ENCODE results near the gene AIFM2. TPM values are rescaled to one million over a fixed set of nuclear protein-coding genes. Genes with fewer than 3 reads are reported as not detected.

Gene AIFM2
- polyA plus RNA-seq, 3 donors, result 0.28 to 2.1 (median 0.41) TPM

GRCh38 chr10:70175516-70175915 is 42.9 kb upstream of the AIFM2 start:
- Histone ChIP-seq H4K20me1 (ENCODE audit: insufficient read depth, low read length) (no peaks in the 10 kb centered on the region), H3K9ac (ENCODE audit: insufficient read depth, low read length, poor library complexity, severe bottlenecking) (no peak overlapping the region), H3K79me2 (ENCODE audit: insufficient read depth, low read length) (no peaks in the 10 kb centered on the region), H3K4me3 (replicated peaks in 1 of 3; ENCODE audit: low read depth in 2 of 3, low read length in 3 of 3) (no peak overlapping the region), H3K9me3 (replicated peaks in 1 of 2; ENCODE audit: control insufficient read depth in 1 of 2, insufficient read depth in 1 of 2, low read length in 2 of 2) (no peaks in the 10 kb centered on the region), H3K4me2 (replicated peaks; ENCODE audit: extremely low read depth, low read length, poor library complexity, severe bottlenecking) (no peak overlapping the region), H3K36me3 (replicated peaks in 1 of 2; ENCODE audit: control insufficient read depth in 1 of 2, insufficient read depth in 2 of 2, low read length in 2 of 2) (no peaks in the 10 kb centered on the region), H3K27me3 (ENCODE audit: control insufficient read depth in 2 of 2, insufficient read depth in 2 of 2, low read length in 2 of 2) (no peaks in the 10 kb centered on the region), H3K27ac (ENCODE audit: low read depth in 1 of 2, low read length in 2 of 2) (no peak overlapping the region), H3K4me1 (ENCODE audit: control insufficient read depth in 1 of 2, insufficient read depth in 2 of 2, low read length in 2 of 2) (peaks cover 32 to 34% of the 10 kb centered on the region in 2 donors), H2AFZ (ENCODE audit: insufficient read depth, low read depth, low read length, poor library complexity, severe bottlenecking) (no peak overlapping the region)
- no peak for TF ChIP-seq CTCF (IDR thresholded peaks at IDR 0.05)
- H3K27me3 Mint-ChIP-seq (ENCODE audit: low read depth in 3 of 3), result peaks cover 0 to 4% (median 0%) of the 10 kb centered on the region in 3 donors
- H3K36me3 Mint-ChIP-seq, result no peaks in the 10 kb centered on the region
- H3K27ac Mint-ChIP-seq, result no peak overlapping the region
- peaks cover 2 to 8% (median 4%) of the 10 kb centered on the region in 7 donors for H3K9me3 Mint-ChIP-seq
- no peak for DNase-seq
- no peak overlapping the region for H3K4me3 Mint-ChIP-seq
- 100% methylated on average over 1 of the region's 3 CpGs for WGBS (ENCODE audit: insufficient coverage)
- H3K4me1 Mint-ChIP-seq, result peaks cover 22% of the 10 kb centered on the region
- intact Hi-C loops (cut with micrococcal nuclease), result no loop called here

GRCh38 chr10:70174058-70174741 is 41.6 kb upstream of the AIFM2 start:
- peak overlapping the region; percentile 92 for H2AFZ ChIP-seq (ENCODE audit: insufficient read depth, low read depth, low read length, poor library complexity, severe bottlenecking)
- intact Hi-C loops (cut with micrococcal nuclease), result no loop called here
- WGBS (ENCODE audit: insufficient coverage), result 0% methylated on average over 2 of the region's 4 CpGs
- peaks cover 12% of the 10 kb centered on the region for H3K79me2 ChIP-seq (ENCODE audit: insufficient read depth, low read length)
- peaks cover 0 to 2% (median 0%) of the 10 kb centered on the region in 3 donors for H3K27me3 Mint-ChIP-seq (ENCODE audit: low read depth in 3 of 3)
- peak overlapping the region; percentile 91 to 97 (median 96) for H3K27ac Mint-ChIP-seq
- H3K36me3 Mint-ChIP-seq, result no peaks in the 10 kb centered on the region
- H3K4me3 ChIP-seq (replicated peaks in 1 of 3; ENCODE audit: low read depth in 2 of 3, low read length in 3 of 3), result peak overlapping the region in 1 of 3 experiments; percentile 52
- peaks cover 27% of the 10 kb centered on the region for H3K4me1 Mint-ChIP-seq
- H3K4me3 Mint-ChIP-seq, result peak overlapping the region; percentile 52 to 62
- no peaks in the 10 kb centered on the region for H3K36me3 ChIP-seq (replicated peaks in 1 of 2; ENCODE audit: control insufficient read depth in 1 of 2, insufficient read depth in 2 of 2, low read length in 2 of 2)
- H3K27ac ChIP-seq (ENCODE audit: low read depth in 1 of 2, low read length in 2 of 2), result peak overlapping the region; percentile 88 to 93
- H3K9ac ChIP-seq (ENCODE audit: insufficient read depth, low read length, poor library complexity, severe bottlenecking), result no peak overlapping the region
- H3K27me3 ChIP-seq (ENCODE audit: control insufficient read depth in 2 of 2, insufficient read depth in 2 of 2, low read length in 2 of 2), result no peaks in the 10 kb centered on the region
- peak; percentile 91 to 96 (median 91) for DNase-seq
- peaks cover 0 to 4% (median 0%) of the 10 kb centered on the region in 7 donors for H3K9me3 Mint-ChIP-seq
- peaks cover 38 to 42% of the 10 kb centered on the region in 2 donors for H3K4me1 ChIP-seq (ENCODE audit: control insufficient read depth in 1 of 2, insufficient read depth in 2 of 2, low read length in 2 of 2)
- H3K9me3 ChIP-seq (replicated peaks in 1 of 2; ENCODE audit: control insufficient read depth in 1 of 2, insufficient read depth in 1 of 2, low read length in 2 of 2), result no peaks in the 10 kb centered on the region
- H3K4me2 ChIP-seq (replicated peaks; ENCODE audit: extremely low read depth, low read length, poor library complexity, severe bottlenecking), result peak overlapping the region; percentile 63
- no peak for TF ChIP-seq CTCF (IDR thresholded peaks at IDR 0.05)
- H4K20me1 ChIP-seq (ENCODE audit: insufficient read depth, low read length), result peaks cover 7% of the 10 kb centered on the region
